ENCODE data around the gene DYNC1LI2. TPM values are rescaled to one million over a fixed set of nuclear protein-coding genes. Genes with fewer than 3 reads are reported as not detected.

The DYNC1LI2 gene
- total RNA-seq, 2 experiments from 2014 or later, result 30.8 to 31.0 TPM

DNA sequence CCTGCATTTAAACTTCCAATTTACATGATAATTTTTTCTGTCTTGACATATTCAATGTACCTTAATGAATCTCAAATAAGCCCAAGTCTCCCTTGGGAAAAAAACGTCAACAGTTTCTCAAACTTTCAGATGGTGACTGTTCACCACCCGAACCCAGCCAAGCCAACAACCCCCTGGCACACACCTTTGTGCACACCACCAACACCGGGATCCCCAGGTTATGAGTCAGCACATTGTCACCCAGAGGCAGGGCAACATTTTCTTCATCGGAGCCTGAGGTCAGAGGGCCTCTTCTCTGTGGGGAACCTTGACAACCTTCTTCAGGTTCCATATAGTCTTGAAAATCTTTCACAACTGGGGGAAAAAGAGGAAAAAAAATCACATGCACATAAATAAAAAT lies 15.5 kb downstream of the DYNC1LI2 start:
- H3K9me3 Mint-ChIP-seq, result no peaks in the 10 kb centered on the region
- H3K27me3 Mint-ChIP-seq (ENCODE audit: low read depth), result no peaks in the 10 kb centered on the region
- H3K27ac Mint-ChIP-seq, result no peak overlapping the region
- peaks cover 12% of the 10 kb centered on the region for H3K4me1 Mint-ChIP-seq (ENCODE audit: low read depth)
- intact Hi-C loops (cut with micrococcal nuclease), result no loop called here
- CTCF ChIA-PET, result interaction anchor here (1.0 to 4.3 kb wide), 4 partner anchors 8 to 132 kb away, joined by 4 to 30 read pairs (median 16); partner anchors contain the start of gene DYNC1LI2
- no peak for DNase-seq
- H3K4me3 Mint-ChIP-seq, result no peak overlapping the region
- H3K36me3 Mint-ChIP-seq (ENCODE audit: low read depth), result peaks cover 22% of the 10 kb centered on the region

GRCh38 chr16:66731101-66731500 lies 20.3 kb downstream of the DYNC1LI2 start:
- DNase-seq, result no peak
- Mint-ChIP-seq H3K4me3 (no peak overlapping the region), H3K27me3 (ENCODE audit: low read depth) (no peaks in the 10 kb centered on the region), H3K4me1 (ENCODE audit: low read depth) (peaks cover 1% of the 10 kb centered on the region), H3K27ac (no peak overlapping the region), H3K36me3 (ENCODE audit: low read depth) (peaks cover 23% of the 10 kb centered on the region), H3K9me3 (no peaks in the 10 kb centered on the region)
- intact Hi-C loops (cut with micrococcal nuclease), result no loop called here
- CTCF ChIA-PET, result interaction anchor here (1.0 to 3.6 kb wide), 6 partner anchors 9 to 324 kb away, joined by 3 to 18 read pairs (median 4); partner anchors contain the start of gene NAE1

DNA sequence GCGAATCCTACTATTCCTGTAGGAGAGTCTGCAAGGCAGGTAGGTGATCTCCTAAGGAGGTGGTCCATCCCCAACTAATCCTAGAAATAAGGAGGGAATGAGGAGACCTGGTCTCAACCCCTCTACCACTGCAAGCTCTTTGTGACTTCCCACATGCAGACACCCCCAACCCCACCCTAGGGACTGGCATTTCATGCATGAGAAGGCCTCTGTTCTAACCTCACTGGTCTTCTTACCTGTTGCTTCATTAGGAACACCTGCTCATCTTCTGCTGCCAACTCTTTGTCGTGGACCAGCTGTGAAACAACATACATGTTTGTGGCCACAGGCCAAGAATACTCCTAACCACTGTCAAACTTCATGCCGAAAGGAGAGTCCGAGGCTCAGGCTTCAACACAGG lies 22.6 kb downstream of the DYNC1LI2 start:
- Mint-ChIP-seq H3K4me1 (ENCODE audit: low read depth) (no peaks in the 10 kb centered on the region), H3K36me3 (ENCODE audit: low read depth) (peaks cover 25% of the 10 kb centered on the region), H3K4me3 (no peak overlapping the region), H3K9me3 (no peaks in the 10 kb centered on the region), H3K27me3 (ENCODE audit: low read depth) (no peaks in the 10 kb centered on the region), H3K27ac (no peak overlapping the region)
- no peak for DNase-seq
- CTCF ChIA-PET, result interaction anchor here (0.6 to 4.1 kb wide), 16 partner anchors 9 to 323 kb away, joined by 3 to 31 read pairs (median 4); partner anchors contain the start of gene DYNC1LI2
- intact Hi-C loops (cut with micrococcal nuclease), result loop anchor here (1.0 kb wide), 1 partner anchor 138 kb away; no protein-coding TSS in a partner anchor

DNA sequence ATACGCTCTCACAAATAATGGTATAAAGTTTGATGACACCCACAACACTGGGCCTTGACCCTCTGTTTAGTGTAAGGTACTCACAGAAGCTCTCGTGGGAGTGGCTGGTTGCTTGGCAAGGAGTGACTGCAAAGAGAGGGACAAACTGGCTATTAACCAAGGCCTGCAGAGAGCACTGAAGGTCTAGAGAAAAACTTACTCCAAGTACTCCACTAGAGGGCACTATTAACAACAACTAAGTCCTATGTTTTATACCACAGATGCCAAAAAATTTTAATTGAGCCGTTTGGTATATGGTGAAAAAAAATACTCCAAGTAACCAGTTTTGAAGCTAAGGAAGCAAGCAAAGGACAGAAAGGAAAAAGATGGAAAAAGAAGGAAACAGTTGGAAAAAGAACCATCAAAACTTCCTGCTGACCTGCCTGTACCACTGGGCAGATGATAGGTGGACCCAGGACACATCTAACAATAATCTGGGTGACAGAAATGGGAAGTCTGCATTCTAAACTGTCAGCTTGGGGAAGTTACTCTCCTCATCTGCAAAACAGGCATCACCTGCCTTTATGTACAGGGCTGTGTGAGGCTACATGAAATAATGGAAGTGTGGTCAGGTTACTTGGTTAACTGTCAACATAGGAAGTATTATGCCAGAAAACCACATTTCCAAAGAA lies 23.2 kb downstream of the DYNC1LI2 start:
- no peak overlapping the region for H3K4me3 Mint-ChIP-seq
- H3K27ac Mint-ChIP-seq, result no peak overlapping the region
- no peaks in the 10 kb centered on the region for H3K27me3 Mint-ChIP-seq (ENCODE audit: low read depth)
- peaks cover 27% of the 10 kb centered on the region for H3K36me3 Mint-ChIP-seq (ENCODE audit: low read depth)
- no peaks in the 10 kb centered on the region for H3K9me3 Mint-ChIP-seq
- no peaks in the 10 kb centered on the region for H3K4me1 Mint-ChIP-seq (ENCODE audit: low read depth)
- intact Hi-C loops (cut with micrococcal nuclease), result loop anchor here (1.0 kb wide), 1 partner anchor 139 kb away; no protein-coding TSS in a partner anchor
- peak; percentile 12 for DNase-seq
- CTCF ChIA-PET, result interaction anchor here (0.6 to 4.1 kb wide), 18 partner anchors 9 to 323 kb away, joined by 3 to 31 read pairs (median 4); partner anchors contain the start of gene DYNC1LI2

GRCh38 chr16:66720766-66721165 lies 30.6 kb downstream of the DYNC1LI2 start:
- intact Hi-C loops (cut with micrococcal nuclease), result no loop called here
- DNase-seq, result no peak
- no peaks in the 10 kb centered on the region for H3K4me1 Mint-ChIP-seq (ENCODE audit: low read depth)
- H3K4me3 Mint-ChIP-seq, result no peak overlapping the region
- no peaks in the 10 kb centered on the region for H3K27me3 Mint-ChIP-seq (ENCODE audit: low read depth)
- no peaks in the 10 kb centered on the region for H3K9me3 Mint-ChIP-seq
- CTCF ChIA-PET, result no interaction called here
- H3K36me3 Mint-ChIP-seq (ENCODE audit: low read depth), result peaks cover 15% of the 10 kb centered on the region
- no peak overlapping the region for H3K27ac Mint-ChIP-seq

DNA sequence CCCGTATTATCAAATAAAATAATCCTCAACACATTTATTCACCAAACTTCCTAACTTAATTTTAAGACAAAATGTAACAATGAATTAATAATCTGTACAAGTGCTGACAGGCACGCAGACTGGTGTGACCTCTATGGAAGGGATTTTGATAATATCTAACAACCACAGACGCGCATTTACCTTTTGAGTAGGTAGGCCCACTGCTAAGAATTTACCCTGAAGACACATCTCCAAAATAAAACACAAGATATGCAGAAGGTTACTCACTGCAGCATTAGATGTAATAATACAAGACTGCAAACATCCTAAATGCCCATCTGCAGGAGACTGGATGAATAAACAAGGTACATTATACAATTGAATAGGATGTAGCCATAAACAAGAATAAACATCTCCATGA lies 32.2 kb downstream of the DYNC1LI2 start:
- no peak for DNase-seq
- no peak overlapping the region for H3K27ac Mint-ChIP-seq
- H3K27me3 Mint-ChIP-seq (ENCODE audit: low read depth), result no peaks in the 10 kb centered on the region
- intact Hi-C loops (cut with micrococcal nuclease), result no loop called here
- peaks cover 7% of the 10 kb centered on the region for H3K36me3 Mint-ChIP-seq (ENCODE audit: low read depth)
- H3K9me3 Mint-ChIP-seq, result no peaks in the 10 kb centered on the region
- H3K4me1 Mint-ChIP-seq (ENCODE audit: low read depth), result no peaks in the 10 kb centered on the region
- CTCF ChIA-PET, result interaction anchor here (1.5 kb wide), 1 partner anchor 149 kb away, joined by 4 read pairs; no protein-coding TSS in a partner anchor
- no peak overlapping the region for H3K4me3 Mint-ChIP-seq

DNA sequence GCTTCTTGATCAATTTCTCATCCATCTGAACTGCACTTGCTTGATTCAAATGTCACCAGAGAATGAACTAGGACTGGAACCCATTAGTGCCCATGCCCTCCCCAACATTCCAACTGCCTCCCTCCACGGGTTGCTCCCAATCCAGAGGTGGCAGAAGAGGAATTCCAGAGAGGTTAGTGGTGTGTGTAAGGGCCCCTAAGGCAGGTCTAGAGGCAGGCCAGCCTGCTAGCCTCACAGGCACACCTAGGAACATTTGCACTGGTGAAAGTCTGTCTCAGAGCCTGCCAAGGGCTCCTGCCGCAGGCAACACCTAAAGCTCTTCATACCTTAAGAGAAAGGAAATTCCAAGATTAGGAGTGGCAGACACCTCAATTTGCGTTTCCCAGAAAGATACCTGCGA lies 33.6 kb downstream of the DYNC1LI2 start:
- Mint-ChIP-seq H3K36me3 (ENCODE audit: low read depth) (peaks cover 2% of the 10 kb centered on the region), H3K27me3 (ENCODE audit: low read depth) (no peaks in the 10 kb centered on the region), H3K4me3 (no peak overlapping the region), H3K27ac (no peak overlapping the region), H3K9me3 (no peaks in the 10 kb centered on the region), H3K4me1 (ENCODE audit: low read depth) (no peaks in the 10 kb centered on the region)
- intact Hi-C loops (cut with micrococcal nuclease), result no loop called here
- no peak for DNase-seq
- CTCF ChIA-PET, result interaction anchor here (1.3 to 1.5 kb wide), 2 partner anchors 10 to 150 kb away, joined by 3 to 4 read pairs; no protein-coding TSS in a partner anchor

DNA sequence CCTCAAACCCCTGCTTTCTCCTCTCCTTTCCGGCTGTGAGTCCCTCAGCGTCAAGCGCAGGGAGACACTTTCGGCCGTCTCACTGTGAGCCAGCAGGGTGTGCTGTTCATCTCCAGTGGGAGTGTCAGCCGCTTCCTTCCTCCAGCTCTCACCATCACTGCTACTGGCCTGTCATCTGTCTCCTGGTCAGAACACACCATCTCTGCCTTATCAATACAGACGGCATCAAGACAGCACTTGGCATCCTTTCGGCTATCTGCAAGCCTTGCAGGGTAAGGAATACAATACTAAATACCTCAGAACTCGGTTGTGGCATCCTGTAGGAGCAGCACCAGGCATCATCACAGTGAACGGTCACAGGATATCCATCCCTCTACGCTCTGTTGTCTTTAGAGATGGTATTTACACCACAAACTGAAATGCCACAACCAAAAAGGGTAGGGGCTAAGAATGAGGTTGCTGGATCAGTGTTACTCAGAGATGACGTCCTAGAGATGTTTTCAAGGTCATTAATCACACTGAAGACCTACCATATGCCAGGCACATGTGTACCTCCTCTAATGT lies 34.2 kb downstream of the DYNC1LI2 start:
- peak; percentile 29 for DNase-seq
- Mint-ChIP-seq H3K9me3 (no peaks in the 10 kb centered on the region), H3K4me3 (no peak overlapping the region), H3K27me3 (ENCODE audit: low read depth) (no peaks in the 10 kb centered on the region), H3K4me1 (ENCODE audit: low read depth) (no peaks in the 10 kb centered on the region), H3K36me3 (ENCODE audit: low read depth) (peaks cover 2% of the 10 kb centered on the region), H3K27ac (no peak overlapping the region)
- CTCF ChIA-PET, result interaction anchor here (1.3 kb wide), 1 partner anchor 9 kb away, joined by 3 read pairs; no protein-coding TSS in a partner anchor
- intact Hi-C loops (cut with micrococcal nuclease), result no loop called here

DNA sequence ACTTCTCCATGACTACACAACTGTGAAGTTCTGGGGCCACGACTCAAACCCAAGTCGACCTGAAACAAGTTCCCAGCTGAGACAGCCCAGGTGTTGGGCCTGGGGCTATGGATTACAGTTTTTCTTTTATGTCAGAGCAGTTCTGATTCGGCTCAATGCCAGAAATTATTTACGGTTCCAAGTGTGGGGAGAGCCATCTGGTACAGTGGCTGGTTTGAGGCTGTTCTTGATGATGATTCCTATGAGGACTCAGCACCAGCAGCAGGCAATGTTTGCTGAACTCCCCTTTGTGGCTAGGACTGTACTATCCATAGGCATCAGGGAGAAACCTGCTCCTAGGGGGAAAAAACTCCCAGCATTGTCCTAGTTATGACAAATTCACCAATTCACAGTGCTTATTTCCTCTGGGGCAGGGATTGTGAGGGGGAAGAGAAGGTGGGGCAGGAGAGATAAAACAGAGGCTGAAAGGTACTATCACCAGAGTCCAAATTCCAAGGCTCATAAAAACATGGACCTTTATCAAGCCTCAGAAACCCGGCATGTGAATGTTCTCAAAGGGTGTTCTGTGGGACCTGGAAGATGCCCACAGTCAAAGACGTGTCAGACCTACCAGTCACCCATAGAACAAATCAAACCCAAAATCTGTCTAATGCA lies 36.6 kb downstream of the DYNC1LI2 start:
- no peaks in the 10 kb centered on the region for H3K27me3 Mint-ChIP-seq (ENCODE audit: low read depth)
- H3K4me1 Mint-ChIP-seq (ENCODE audit: low read depth), result no peaks in the 10 kb centered on the region
- DNase-seq, result no peak
- H3K36me3 Mint-ChIP-seq (ENCODE audit: low read depth), result peaks cover 2% of the 10 kb centered on the region
- H3K4me3 Mint-ChIP-seq, result no peak overlapping the region
- intact Hi-C loops (cut with micrococcal nuclease), result no loop called here
- CTCF ChIA-PET, result no interaction called here
- H3K27ac Mint-ChIP-seq, result no peak overlapping the region
- no peaks in the 10 kb centered on the region for H3K9me3 Mint-ChIP-seq

DNA sequence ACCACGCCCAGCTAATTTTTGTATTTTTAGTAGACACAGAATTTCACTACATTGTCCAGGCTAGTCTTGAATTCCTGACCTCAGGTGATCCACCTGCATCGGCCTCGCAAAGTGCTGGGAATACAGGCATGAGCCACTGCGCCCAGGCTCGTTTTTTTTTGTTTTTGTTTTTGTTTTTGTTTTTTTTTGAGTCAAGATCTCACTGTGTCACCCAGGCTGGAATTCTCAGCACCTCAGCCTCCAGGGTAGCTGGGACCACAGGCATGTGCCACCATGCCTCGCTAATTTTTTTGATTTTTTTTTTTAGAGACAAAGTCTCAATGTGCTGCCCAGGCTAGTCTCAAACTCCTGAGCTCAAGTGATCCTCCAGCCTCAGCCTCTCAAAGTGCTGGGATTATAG lies 37.3 kb downstream of the DYNC1LI2 start:
- Mint-ChIP-seq H3K27ac (no peak overlapping the region), H3K9me3 (no peaks in the 10 kb centered on the region), H3K4me1 (ENCODE audit: low read depth) (no peaks in the 10 kb centered on the region), H3K36me3 (ENCODE audit: low read depth) (peaks cover 2% of the 10 kb centered on the region), H3K27me3 (ENCODE audit: low read depth) (no peaks in the 10 kb centered on the region), H3K4me3 (no peak overlapping the region)
- CTCF ChIA-PET, result interaction anchor here (1.2 kb wide), 1 partner anchor 17 kb away, joined by 4 read pairs; no protein-coding TSS in a partner anchor
- intact Hi-C loops (cut with micrococcal nuclease), result no loop called here
- DNase-seq, result no peak

DNA sequence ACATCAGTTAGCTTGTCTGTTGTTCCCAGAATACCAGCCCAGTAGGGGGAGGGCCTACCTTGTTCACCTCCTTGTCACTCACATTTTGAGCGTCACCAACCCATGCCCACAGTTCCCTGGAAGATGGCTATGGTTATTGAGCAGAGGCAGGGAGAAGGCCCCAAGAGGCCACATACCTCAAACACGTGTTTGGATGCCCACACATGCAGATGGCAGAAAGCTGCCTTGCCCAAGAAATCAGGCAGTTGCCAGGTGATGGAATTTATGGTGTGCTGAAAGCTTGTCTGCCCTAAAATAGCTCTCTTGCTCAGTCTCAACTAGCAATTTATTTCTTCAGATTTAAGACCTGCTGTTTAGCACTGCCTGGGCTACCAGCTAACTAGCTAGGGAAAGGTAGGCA lies 38.3 kb downstream of the DYNC1LI2 start:
- Mint-ChIP-seq H3K27ac (no peak overlapping the region), H3K9me3 (no peaks in the 10 kb centered on the region), H3K27me3 (ENCODE audit: low read depth) (no peaks in the 10 kb centered on the region), H3K4me1 (ENCODE audit: low read depth) (no peaks in the 10 kb centered on the region), H3K4me3 (no peak overlapping the region), H3K36me3 (ENCODE audit: low read depth) (no peaks in the 10 kb centered on the region)
- intact Hi-C loops (cut with micrococcal nuclease), result no loop called here
- no peak for DNase-seq
- CTCF ChIA-PET, result interaction anchor here (0.6 to 1.3 kb wide), 5 partner anchors 13 to 398 kb away, joined by 3 to 4 read pairs (median 4); no protein-coding TSS in a partner anchor

- Mint-ChIP-seq H3K9me3 (no peaks in the 10 kb centered on the region), H3K27me3 (ENCODE audit: low read depth) (peaks cover under 1% of the 10 kb centered on the region), H3K36me3 (ENCODE audit: low read depth) (no peaks in the 10 kb centered on the region), H3K4me1 (ENCODE audit: low read depth) (no peaks in the 10 kb centered on the region), H3K27ac (no peak overlapping the region), H3K4me3 (no peak overlapping the region)
- DNase-seq, result no peak
- CTCF ChIA-PET, result interaction anchor here (0.6 to 1.3 kb wide), 3 partner anchors 14 to 154 kb away, joined by 3 to 4 read pairs (median 4); no protein-coding TSS in a partner anchor
- intact Hi-C loops (cut with micrococcal nuclease), result no loop called here
Observed at GRCh38 chr16:66712512-66712911, 38.9 kb downstream of the DYNC1LI2 start.
